Esophagus squamous epithelium (tissue), 4 donors: Measurements from ENCODE around the gene EPHA3.

Experiments
- POLR2A ChIP-seq, 4 donors: fragments of 450-650 bp; IDR thresholded peaks; one replicate each; pipeline ENCODE4 v1.6.1; 2017; ENCODE audit warnings: antibody characterized with exemption in 4 of 4, mild to moderate bottlenecking in 4 of 4, moderate library complexity in 3 of 4
- TF ChIP-seq, protein P1 (sequence below), 6 experiments: fragments of 450-650 bp in 4 of 6; fragments of 200-600 bp in 2 of 6; sonication (generic) in 2 of 6; IDR thresholded peaks; one replicate each; pipeline ENCODE4 v1.5.1; 2016 to 2019; ENCODE audit warnings: antibody characterized with exemption in 6 of 6, mild to moderate bottlenecking in 4 of 6, moderate library complexity in 4 of 6

DNA sequence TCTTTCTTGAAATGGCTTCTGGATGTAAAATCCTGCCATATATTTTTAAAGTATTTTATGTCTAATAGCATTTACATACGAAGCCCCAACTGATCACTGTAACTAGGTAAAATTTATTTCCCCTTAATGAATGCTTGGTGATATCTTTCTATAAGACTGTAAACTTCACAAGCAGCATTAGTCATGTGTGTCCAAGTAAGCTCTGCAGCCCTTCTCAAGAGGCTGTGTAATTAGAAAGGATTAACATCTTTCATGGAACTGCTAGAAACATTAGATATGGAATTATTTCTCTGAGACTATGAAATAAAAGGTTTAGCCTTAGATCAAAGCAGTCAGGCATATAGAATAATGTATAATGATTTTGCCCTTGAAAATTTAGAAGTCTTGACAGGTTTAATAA lies 143.3 kb downstream of the EPHA3 start:
- TF ChIP-seq, protein P1, sequence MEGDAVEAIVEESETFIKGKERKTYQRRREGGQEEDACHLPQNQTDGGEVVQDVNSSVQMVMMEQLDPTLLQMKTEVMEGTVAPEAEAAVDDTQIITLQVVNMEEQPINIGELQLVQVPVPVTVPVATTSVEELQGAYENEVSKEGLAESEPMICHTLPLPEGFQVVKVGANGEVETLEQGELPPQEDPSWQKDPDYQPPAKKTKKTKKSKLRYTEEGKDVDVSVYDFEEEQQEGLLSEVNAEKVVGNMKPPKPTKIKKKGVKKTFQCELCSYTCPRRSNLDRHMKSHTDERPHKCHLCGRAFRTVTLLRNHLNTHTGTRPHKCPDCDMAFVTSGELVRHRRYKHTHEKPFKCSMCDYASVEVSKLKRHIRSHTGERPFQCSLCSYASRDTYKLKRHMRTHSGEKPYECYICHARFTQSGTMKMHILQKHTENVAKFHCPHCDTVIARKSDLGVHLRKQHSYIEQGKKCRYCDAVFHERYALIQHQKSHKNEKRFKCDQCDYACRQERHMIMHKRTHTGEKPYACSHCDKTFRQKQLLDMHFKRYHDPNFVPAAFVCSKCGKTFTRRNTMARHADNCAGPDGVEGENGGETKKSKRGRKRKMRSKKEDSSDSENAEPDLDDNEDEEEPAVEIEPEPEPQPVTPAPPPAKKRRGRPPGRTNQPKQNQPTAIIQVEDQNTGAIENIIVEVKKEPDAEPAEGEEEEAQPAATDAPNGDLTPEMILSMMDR (IDR thresholded peaks at IDR 0.05), result no peak
- no peak for TF ChIP-seq POLR2A (IDR thresholded peaks at IDR 0.05)
